Ovary (tissue), 9 donors: ENCODE data around the gene MAZ. TPM values are rescaled to one million over a fixed set of nuclear protein-coding genes. Genes with fewer than 3 reads are reported as not detected.

ENCODE experiments used
- DNase-seq, 5 donors: peaks; one replicate each; pipeline ENCODE4 v3.0.0-alpha.2; 2019 to 2020
- H3K27ac ChIP-seq, 2 donors: fragments of 200-600 bp; one replicate each; pipeline versions ENCODE4 v1.5.1 to v1.8.0; 2019 to 2022
- H3K27me3 ChIP-seq: fragments of 200-600 bp; one replicate; pipeline ENCODE4 v1.8.0; 2022
- H3K36me3 ChIP-seq: fragments of 200-600 bp; sonication (generic); one replicate; pipeline ENCODE4 v1.5.1; 2019
- H3K4me1 ChIP-seq: one replicate; pipeline ENCODE4 v1.8.1; 2013; ENCODE audit warnings: mild to moderate bottlenecking, moderate library complexity; ENCODE audit not compliant: insufficient read depth
- H3K4me3 ChIP-seq: fragments of 200-600 bp; sonication (generic); one replicate; pipeline ENCODE4 v1.5.1; 2017
- H3K9me3 ChIP-seq, 2 donors: fragments of 200-600 bp in 1 of 2; sonication (generic) in 1 of 2; one replicate each; pipeline versions ENCODE4 v1.5.1 to v1.8.1; 2013 to 2019; ENCODE audit warnings: mild to moderate bottlenecking in 1 of 2, moderate library complexity in 1 of 2
- CTCF ChIP-seq, 3 donors: fragments of 450-650 bp in 2 of 3; fragments of 200-600 bp in 1 of 3; IDR thresholded peaks; one replicate each; pipeline versions ENCODE4 v1.5.1 to v1.8.0; 2016 to 2022; ENCODE audit warnings: antibody characterized with exemption in 3 of 3, mild to moderate bottlenecking in 1 of 3
- EP300 ChIP-seq: sonication (generic); formaldehyde crosslinking; IDR thresholded peaks from one replicate; pipeline ENCODE4 v1.6.1; 2017; ENCODE audit warnings: antibody characterized with exemption
- POLR2A ChIP-seq: fragments of 450-650 bp; IDR thresholded peaks from one replicate; pipeline ENCODE4 v1.6.1; 2017; ENCODE audit warnings: antibody characterized with exemption, mild to moderate bottlenecking, moderate library complexity
- WGBS, 3 donors: extraction: QIAGEN DNeasy Blood & Tissue Kit in 1 of 3; methylation state at CpG; one replicate each; pipeline versions ENCODE4 v1.1.5 to v1.1.7; 2013 to 2017; 5-methylcytosine and 5-hydroxymethylcytosine counted together
- intact Hi-C, 4 donors: fragments of 100-400 bp; cut with DNase I; formaldehyde crosslinking; loops; one replicate each; pipeline versions ENCODE4 v1.11.0 to v1.15.1; 2022 to 2023
- polyA plus RNA-seq, 2 donors: library from polyadenylated mRNA; stranded (reverse); fragments of 200-250 nt in 1 of 2; fragments of 350-450 nt in 1 of 2; fragmentation: Illumina TruSeq in 1 of 2; extraction: RNeasy Lipid Tissue Mini Kit (QIAGEN cat#74804) in 1 of 2; gene quantifications; one replicate each; pipeline ENCODE4 v1.2.3, GENCODE V29; 2013 to 2014
- total RNA-seq, 7 donors: library from RNA; depleted of rRNA in 2 of 7; stranded (reverse); fragments of >200 nt in 2 of 7; fragmentation: NEBNext Ultra II Directional in 3 of 7; extraction: Animal tissue kit (Norgen Biotek cat#: 25700) in 3 of 7; gene quantifications; one replicate each; pipeline versions ENCODE4 v1.1.0 to v1.2.4, GENCODE V29; 2016 to 2023
- donor health status: DM: no; HTN: no; CAD: no; lungs with moderate emphysema.
- donor health status: DM: no; HTN: no; CAD: no.
- donor health status: Bipolar disorder and iron deficiency.
- donor health status: DM: yes; HTN: yes; CAD: no.
- donor health status: DM: no; HTN: no; CAD: no.
- donor health status: DM: yes; HTN: yes; CAD: no.

The MAZ gene
- total and polyA plus RNA-seq, 9 donors, result 50.6 to 256 (median 167) TPM

- H3K36me3 ChIP-seq, result no peaks in the 10 kb centered on the region
- WGBS, 3 donors, result 0% methylated on average over 58 to 70 of the region's 70 CpGs
- H3K27ac ChIP-seq, result peak within 1 kb of the TSS; percentile 89 to 98
- intact Hi-C loops, result loop anchor here in 1 of 4 donors (2.0 kb wide), 1 partner anchor 25 kb away; the partner anchor contains the start of gene KIF22
- DNase-seq, result peak; percentile 98 to 99 (median 99)
- H3K9me3 ChIP-seq, result no peaks in the 10 kb centered on the region
- H3K4me3 ChIP-seq, result peak within 1 kb of the TSS; percentile 95
- TF ChIP-seq CTCF (IDR thresholded peaks at IDR 0.05), result peak; percentile 86 to 93 (median 92)
- peak; percentile 78 for TF ChIP-seq POLR2A
- TF ChIP-seq EP300, result no peak
- no peaks in the 10 kb centered on the region for H3K27me3 ChIP-seq
- peaks cover 24% of the 10 kb centered on the region for H3K4me1 ChIP-seq
Observed at GRCh38 chr16:29815793-29816693, 9.7 kb downstream of the MAZ start, which contains the start of gene PAGR1. TSS of gene PAGR1 (plus strand) at chr16:29816152. CDS start at chr16:29816526, 374 bp downstream.

GRCh38 chr16:29816694-29817441, 10.5 kb downstream of the MAZ start:
- peaks cover 24% of the 10 kb centered on the region for H3K4me1 ChIP-seq
- 2 to 3% (median 3%) methylated on average over 37 of the region's 37 CpGs for WGBS, 3 donors
- intact Hi-C loops, result no loop called here

GRCh38 chr16:29818082-29818481, 11.8 kb downstream of the MAZ start:
- 77 to 85% (median 79%) methylated on average over 4 of the region's 4 CpGs for WGBS, 3 donors
- H3K4me1 ChIP-seq, result peaks cover 25% of the 10 kb centered on the region
- intact Hi-C loops, result no loop called here

More at GRCh38 chr16:29816694-29817441, 10.5 kb downstream of the MAZ start:
- Histone ChIP-seq H3K9me3 (no peaks in the 10 kb centered on the region), H3K27ac (peak overlapping the region; percentile 89 to 98), H3K36me3 (no peaks in the 10 kb centered on the region), H3K4me3 (peak overlapping the region; percentile 95), H3K27me3 (no peaks in the 10 kb centered on the region)
- no peak for TF ChIP-seq CTCF (IDR thresholded peaks at IDR 0.05)
- no peak for TF ChIP-seq POLR2A
- no peak for TF ChIP-seq EP300
- peak; percentile 63 to 77 (median 72) for DNase-seq

More at GRCh38 chr16:29818082-29818481, 11.8 kb downstream of the MAZ start:
- Histone ChIP-seq H3K4me3 (no peak overlapping the region), H3K9me3 (no peaks in the 10 kb centered on the region), H3K36me3 (no peaks in the 10 kb centered on the region), H3K27ac (no peak overlapping the region), H3K27me3 (no peaks in the 10 kb centered on the region)
- DNase-seq, result no peak
- TF ChIP-seq POLR2A, result no peak
- TF ChIP-seq EP300, result no peak
- no peak for TF ChIP-seq CTCF (IDR thresholded peaks at IDR 0.05)
